PC-3 (cell line): ENCODE data around the gene RBAK.
"Not testable (repeated sequence)": the region's sequence is repeated elsewhere in the genome, so short reads cannot be mapped to it uniquely, and the experiment has no call there.

Source experiments
- EZH2 ChIP-seq: fragments of 300-600 bp; sonication (generic); IDR thresholded peaks from one replicate; pipeline ENCODE4 v1.6.1; 2017; ENCODE audit warnings: antibody characterized with exemption, mild to moderate bottlenecking, low read length; ENCODE audit not compliant: unreplicated experiment
- EZH2phosphoT487 ChIP-seq: fragments of 300-600 bp; sonication (generic); IDR thresholded peaks from 2 replicates; pipeline ENCODE4 v1.6.1; 2018; ENCODE audit warnings: mild to moderate bottlenecking, antibody characterized with exemption, low read length, borderline replicate concordance
- TF ChIP-seq, protein P1 (sequence below): fragments of 300-600 bp; sonication (generic); conservative IDR thresholded peaks from 2 replicates; pipeline ENCODE4 v1.5.1; 2017; ENCODE audit warnings: antibody characterized with exemption, low read depth, mild to moderate bottlenecking, low read length

DNA sequence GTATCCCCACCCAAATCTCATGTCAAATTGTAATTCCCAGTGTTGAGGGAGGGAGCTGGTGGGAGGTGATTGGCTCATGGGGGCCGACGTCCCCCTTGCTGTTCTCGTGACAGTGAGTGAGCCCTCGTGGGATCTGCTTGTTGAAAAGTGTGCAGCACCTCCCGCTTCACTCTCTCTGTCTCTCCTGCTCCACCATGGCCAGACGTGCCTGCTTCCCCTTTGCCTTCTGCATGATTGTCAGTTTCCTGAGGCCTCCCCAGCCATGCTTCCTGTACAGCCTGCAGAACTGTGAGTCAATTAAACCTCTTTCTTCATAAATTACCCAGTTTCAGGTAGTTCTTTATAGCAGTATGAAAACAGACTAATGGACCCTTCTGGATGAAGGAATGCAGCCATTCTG, 29.7 kb upstream of the RBAK start:
- not testable (repeated sequence) for TF ChIP-seq EZH2, EZH2phosphoT487
- TF ChIP-seq, protein P1, sequence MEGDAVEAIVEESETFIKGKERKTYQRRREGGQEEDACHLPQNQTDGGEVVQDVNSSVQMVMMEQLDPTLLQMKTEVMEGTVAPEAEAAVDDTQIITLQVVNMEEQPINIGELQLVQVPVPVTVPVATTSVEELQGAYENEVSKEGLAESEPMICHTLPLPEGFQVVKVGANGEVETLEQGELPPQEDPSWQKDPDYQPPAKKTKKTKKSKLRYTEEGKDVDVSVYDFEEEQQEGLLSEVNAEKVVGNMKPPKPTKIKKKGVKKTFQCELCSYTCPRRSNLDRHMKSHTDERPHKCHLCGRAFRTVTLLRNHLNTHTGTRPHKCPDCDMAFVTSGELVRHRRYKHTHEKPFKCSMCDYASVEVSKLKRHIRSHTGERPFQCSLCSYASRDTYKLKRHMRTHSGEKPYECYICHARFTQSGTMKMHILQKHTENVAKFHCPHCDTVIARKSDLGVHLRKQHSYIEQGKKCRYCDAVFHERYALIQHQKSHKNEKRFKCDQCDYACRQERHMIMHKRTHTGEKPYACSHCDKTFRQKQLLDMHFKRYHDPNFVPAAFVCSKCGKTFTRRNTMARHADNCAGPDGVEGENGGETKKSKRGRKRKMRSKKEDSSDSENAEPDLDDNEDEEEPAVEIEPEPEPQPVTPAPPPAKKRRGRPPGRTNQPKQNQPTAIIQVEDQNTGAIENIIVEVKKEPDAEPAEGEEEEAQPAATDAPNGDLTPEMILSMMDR = not testable (repeated sequence)
